CD4-positive, alpha-beta memory T cell (primary cell): Measurements from ENCODE around the gene THSD4. TPM values are rescaled to one million over a fixed set of nuclear protein-coding genes. Genes with fewer than 3 reads are reported as not detected.

ENCODE experiments used
- CTCF ChIA-PET: fragments of 350-600 bp; sonication (Branson Sonifier 250); formaldehyde crosslinking; loops from one replicate; lab custom pipeline; 2021; ENCODE audit warnings: inconsistent platforms; ENCODE audit not compliant: partially characterized antibody; lab: Charles Lee
- POLR2A ChIA-PET: fragments of 350-600 bp; sonication (Branson Sonifier 250); formaldehyde crosslinking; loops from one replicate; lab custom pipeline; 2021; ENCODE audit not compliant: partially characterized antibody; lab: Charles Lee
- DNase-seq, 5 donors: peaks; one replicate each; pipeline versions ENCODE4 v3.0.0 to v3.0.0-alpha.2; 2020 to 2022; ENCODE audit warnings: mixed read lengths in 1 of 5
- H3K27ac ChIP-seq: one replicate; pipeline ENCODE4 v1.7.0; 2013; ENCODE audit warnings: low read depth, low read length
- H3K27me3 ChIP-seq: 2 replicates; pipeline ENCODE4 v1.7.0; 2013; ENCODE audit warnings: mild to moderate bottlenecking, low read length, moderate library complexity; ENCODE audit not compliant: insufficient read depth
- H3K36me3 ChIP-seq: 2 replicates; pipeline ENCODE4 v1.7.0; 2013; ENCODE audit warnings: mild to moderate bottlenecking, low read length, moderate library complexity; ENCODE audit not compliant: insufficient read depth
- H3K4me1 ChIP-seq: 2 replicates; pipeline ENCODE4 v1.7.0; 2013; ENCODE audit warnings: mild to moderate bottlenecking, low read length, moderate library complexity; ENCODE audit not compliant: insufficient read depth
- H3K4me3 ChIP-seq, 2 donors: one replicate each; pipeline ENCODE4 v1.7.0; 2013; ENCODE audit warnings: low read length in 2 of 2, mild to moderate bottlenecking in 1 of 2
- H3K9me3 ChIP-seq, 2 donors: one replicate each; pipeline ENCODE4 v1.7.0; 2013; ENCODE audit warnings: low read length in 2 of 2, control low read depth in 1 of 2; ENCODE audit not compliant: control insufficient read depth in 1 of 2
- H3K27ac Mint-ChIP-seq, 7 donors: one replicate each; pipeline ENCODE4 v1.8.0; 2020 to 2021; ENCODE audit warnings: mixed read lengths in 7 of 7, mild to moderate bottlenecking in 6 of 7, inconsistent platforms in 3 of 7, moderate library complexity in 3 of 7
- H3K27me3 Mint-ChIP-seq, 2 donors: one replicate each; pipeline ENCODE4 v1.8.0; 2020 to 2021; ENCODE audit warnings: mixed read lengths in 2 of 2
- H3K36me3 Mint-ChIP-seq, 2 donors: one replicate each; pipeline ENCODE4 v1.8.0; 2020 to 2021; ENCODE audit warnings: mixed read lengths in 2 of 2, inconsistent platforms in 1 of 2, mild to moderate bottlenecking in 1 of 2
- H3K4me1 Mint-ChIP-seq, 4 donors: one replicate each; pipeline ENCODE4 v1.8.0; 2020 to 2021; ENCODE audit warnings: mixed read lengths in 4 of 4, mild to moderate bottlenecking in 1 of 4
- H3K4me3 Mint-ChIP-seq, 8 donors: one replicate each; pipeline ENCODE4 v1.8.0; 2020 to 2021; ENCODE audit warnings: mixed read lengths in 8 of 8, mild to moderate bottlenecking in 7 of 8, moderate library complexity in 6 of 8, inconsistent platforms in 3 of 8
- H3K9me3 Mint-ChIP-seq, 8 donors: one replicate each; pipeline ENCODE4 v1.8.0; 2020 to 2021; ENCODE audit warnings: mixed read lengths in 8 of 8, mild to moderate bottlenecking in 5 of 8, inconsistent platforms in 3 of 8, moderate library complexity in 1 of 8
- intact Hi-C: fragments of 100-400 bp; cut with micrococcal nuclease; formaldehyde crosslinking; loops from one replicate; pipeline ENCODE4 v1.15.1; 2023
- polyA plus RNA-seq, 2 donors: library from polyadenylated mRNA; unstranded; fragments of 300-500 nt; fragmentation: Illumina TruSeq; gene quantifications; one replicate each; pipeline ENCODE4 v1.2.3, GENCODE V29; 2021
- total RNA-seq, 2 experiments: library from RNA; stranded (reverse); gene quantifications; one replicate each; pipeline ENCODE4 v1.2.3, GENCODE V29; 2021

The THSD4 gene
- total and polyA plus RNA-seq, 4 experiments from 2014 or later, result not detected

- Histone ChIP-seq H3K36me3 (no peaks in the 10 kb centered on the region), H3K9me3 (no peaks in the 10 kb centered on the region), H3K4me1 (no peaks in the 10 kb centered on the region), H3K27ac (no peak overlapping the region), H3K4me3 (no peak overlapping the region), H3K27me3 (peaks cover 3% of the 10 kb centered on the region)
- Mint-ChIP-seq H3K36me3 (no peaks in the 10 kb centered on the region), H3K4me1 (no peaks in the 10 kb centered on the region), H3K9me3 (peaks cover 0 to 2% (median 0%) of the 10 kb centered on the region in 8 donors), H3K27ac (no peak overlapping the region), H3K27me3 (peaks cover 2 to 8% of the 10 kb centered on the region in 2 donors), H3K4me3 (no peak overlapping the region)
- ChIA-PET POLR2A (no interaction called here), CTCF (interaction anchor here (1.1 kb wide), 1 partner anchor 9 kb away, joined by 3 read pairs; no protein-coding TSS in a partner anchor)
- DNase-seq, result no peak
- intact Hi-C loops, result no loop called here
Observed at GRCh38 chr15:71575474-71576045, 460.3 kb downstream of the THSD4 start.

GRCh38 chr15:71577071-71577470 is 461.8 kb downstream of the THSD4 start:
- ChIA-PET POLR2A (no interaction called here), CTCF (no interaction called here)
- Mint-ChIP-seq H3K4me3 (no peak overlapping the region), H3K9me3 (no peaks in the 10 kb centered on the region), H3K4me1 (no peaks in the 10 kb centered on the region), H3K27ac (no peak overlapping the region), H3K27me3 (peaks cover 10% of the 10 kb centered on the region in 2 donors), H3K36me3 (no peaks in the 10 kb centered on the region)
- no peak for DNase-seq
- Histone ChIP-seq H3K9me3 (no peaks in the 10 kb centered on the region), H3K36me3 (no peaks in the 10 kb centered on the region), H3K4me3 (no peak overlapping the region), H3K27ac (no peak overlapping the region), H3K27me3 (peaks cover 3% of the 10 kb centered on the region), H3K4me1 (no peaks in the 10 kb centered on the region)
- intact Hi-C loops, result no loop called here

DNA sequence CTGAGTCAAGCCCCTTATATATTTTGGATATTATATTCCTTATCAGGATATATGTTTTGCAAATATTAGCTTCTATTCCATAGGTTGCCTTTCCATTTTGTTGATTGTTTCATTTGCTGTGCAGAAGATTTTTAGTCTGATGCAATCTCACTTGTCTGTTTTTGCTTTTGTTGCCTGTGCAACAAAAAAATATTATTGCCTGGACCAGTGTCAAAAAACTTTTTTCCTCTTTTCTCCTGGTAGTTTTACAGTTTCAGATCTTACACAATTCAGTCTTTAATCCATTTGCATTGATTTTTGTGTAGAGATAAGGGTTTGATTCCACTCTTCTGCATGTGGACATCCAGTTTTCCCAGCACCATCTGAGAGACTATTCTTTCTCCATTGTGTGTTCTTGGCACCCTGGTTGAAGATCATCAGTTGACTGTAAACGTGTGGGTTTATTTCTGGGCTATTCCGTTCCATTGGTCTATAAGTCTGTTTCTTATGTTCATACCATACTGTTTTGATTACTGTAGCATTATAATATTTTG is 466.2 kb downstream of the THSD4 start:
- Mint-ChIP-seq H3K27me3 (peaks cover 6 to 11% of the 10 kb centered on the region in 2 donors), H3K4me1 (no peaks in the 10 kb centered on the region), H3K4me3 (no peak overlapping the region), H3K27ac (no peak overlapping the region), H3K36me3 (peaks cover 0 to 4% of the 10 kb centered on the region in 2 donors), H3K9me3 (peaks cover 0 to 20% (median 16%) of the 10 kb centered on the region in 8 donors)
- ChIA-PET CTCF (no interaction called here), POLR2A (no interaction called here)
- no peaks in the 10 kb centered on the region for H3K36me3 ChIP-seq
- no peaks in the 10 kb centered on the region for H3K4me1 ChIP-seq
- no peaks in the 10 kb centered on the region for H3K27me3 ChIP-seq
- intact Hi-C loops, result no loop called here
- DNase-seq, result no peak
- no peaks in the 10 kb centered on the region for H3K9me3 ChIP-seq
- no peak overlapping the region for H3K27ac ChIP-seq
- H3K4me3 ChIP-seq, result no peak overlapping the region

GRCh38 chr15:71585159-71585558 is 469.9 kb downstream of the THSD4 start:
- Histone ChIP-seq H3K4me1 (no peaks in the 10 kb centered on the region), H3K4me3 (no peak overlapping the region), H3K27ac (no peak overlapping the region), H3K9me3 (no peaks in the 10 kb centered on the region), H3K27me3 (no peaks in the 10 kb centered on the region), H3K36me3 (no peaks in the 10 kb centered on the region)
- peaks cover 10 to 15% of the 10 kb centered on the region in 2 donors for H3K27me3 Mint-ChIP-seq
- intact Hi-C loops, result no loop called here
- peaks cover 0 to 25% (median 20%) of the 10 kb centered on the region in 8 donors for H3K9me3 Mint-ChIP-seq
- DNase-seq, result no peak
- ChIA-PET POLR2A (no interaction called here), CTCF (no interaction called here)
- H3K27ac Mint-ChIP-seq, result no peak overlapping the region
- H3K4me1 Mint-ChIP-seq, result no peaks in the 10 kb centered on the region
- H3K36me3 Mint-ChIP-seq, result peaks cover 0 to 4% of the 10 kb centered on the region in 2 donors
- no peak overlapping the region for H3K4me3 Mint-ChIP-seq

DNA sequence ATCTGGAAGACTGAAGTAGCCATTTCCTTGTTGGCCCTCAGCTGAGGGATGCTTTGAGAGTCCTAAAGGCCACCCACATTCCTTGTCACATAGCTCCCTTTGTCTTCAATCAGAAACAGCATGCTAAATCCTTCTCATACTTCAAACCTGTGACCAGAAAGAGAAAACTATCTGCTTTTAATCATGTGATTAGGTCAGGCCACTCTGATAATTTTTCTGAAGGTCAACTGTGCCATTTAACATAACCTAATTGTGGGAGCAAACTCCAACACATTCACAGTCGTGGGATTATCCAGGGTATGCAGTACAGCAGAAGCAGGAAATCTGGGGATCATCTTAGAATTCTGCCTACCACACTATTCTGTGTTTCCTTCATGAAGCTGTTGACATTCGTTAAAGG is 471.2 kb downstream of the THSD4 start:
- intact Hi-C loops, result no loop called here
- peaks cover 9 to 11% of the 10 kb centered on the region in 2 donors for H3K27me3 Mint-ChIP-seq
- Histone ChIP-seq H3K4me1 (no peaks in the 10 kb centered on the region), H3K36me3 (no peaks in the 10 kb centered on the region), H3K4me3 (no peak overlapping the region), H3K9me3 (no peaks in the 10 kb centered on the region), H3K27ac (no peak overlapping the region), H3K27me3 (no peaks in the 10 kb centered on the region)
- H3K4me1 Mint-ChIP-seq, result no peaks in the 10 kb centered on the region
- H3K9me3 Mint-ChIP-seq, result peaks cover 0 to 25% (median 20%) of the 10 kb centered on the region in 8 donors
- H3K4me3 Mint-ChIP-seq, result no peak overlapping the region
- ChIA-PET CTCF (no interaction called here), POLR2A (no interaction called here)
- no peak overlapping the region for H3K27ac Mint-ChIP-seq
- H3K36me3 Mint-ChIP-seq, result peaks cover 0 to 4% of the 10 kb centered on the region in 2 donors
- DNase-seq, result no peak

- Histone ChIP-seq H3K27me3 (no peaks in the 10 kb centered on the region), H3K4me3 (no peak overlapping the region), H3K36me3 (no peaks in the 10 kb centered on the region), H3K27ac (no peak overlapping the region), H3K9me3 (no peaks in the 10 kb centered on the region), H3K4me1 (no peaks in the 10 kb centered on the region)
- Mint-ChIP-seq H3K4me3 (no peak overlapping the region), H3K9me3 (peaks cover 0 to 22% (median 18%) of the 10 kb centered on the region in 8 donors), H3K36me3 (peaks cover 0 to 4% of the 10 kb centered on the region in 2 donors), H3K27me3 (peaks cover 5 to 9% of the 10 kb centered on the region in 2 donors), H3K27ac (no peak overlapping the region), H3K4me1 (no peaks in the 10 kb centered on the region)
- CTCF ChIA-PET, result no interaction called here
- no peak for DNase-seq
- POLR2A ChIA-PET, result no interaction called here
- intact Hi-C loops, result no loop called here
Observed at GRCh38 chr15:71588746-71589145, 473.5 kb downstream of the THSD4 start.

DNA sequence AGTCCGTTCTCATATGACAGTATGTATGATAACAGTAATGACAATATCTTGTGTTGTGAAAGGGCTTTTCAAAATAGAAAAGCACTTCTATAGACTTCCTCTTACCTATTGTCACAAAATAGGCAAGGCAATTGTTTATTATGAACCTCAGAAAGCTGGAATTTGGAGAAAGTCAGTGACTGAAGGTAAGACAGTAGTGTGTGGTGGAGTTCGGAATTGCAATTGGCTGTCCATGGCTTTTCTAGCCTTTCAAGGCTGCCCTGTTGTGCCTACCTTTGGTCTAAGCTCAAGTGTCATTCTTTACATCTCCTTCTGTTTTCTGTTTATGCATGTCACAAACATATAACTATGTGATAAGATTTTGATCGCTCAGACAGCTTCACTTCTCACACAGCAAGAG is 475.8 kb downstream of the THSD4 start:
- intact Hi-C loops, result no loop called here
- peaks cover 4 to 7% of the 10 kb centered on the region in 2 donors for H3K27me3 Mint-ChIP-seq

More for the DNA sequence above, 475.8 kb downstream of the THSD4 start:
- DNase-seq, result no peak
- CTCF ChIA-PET, result no interaction called here
- H3K27ac Mint-ChIP-seq, result no peak overlapping the region
- no peak overlapping the region for H3K27ac ChIP-seq
- POLR2A ChIA-PET, result no interaction called here
- H3K4me3 ChIP-seq, result no peak overlapping the region
- H3K4me1 Mint-ChIP-seq, result no peaks in the 10 kb centered on the region
- H3K36me3 ChIP-seq, result no peaks in the 10 kb centered on the region
- no peaks in the 10 kb centered on the region for H3K9me3 ChIP-seq
- H3K27me3 ChIP-seq, result no peaks in the 10 kb centered on the region
- H3K4me3 Mint-ChIP-seq, result no peak overlapping the region
- peaks cover 0 to 9% (median 6%) of the 10 kb centered on the region in 8 donors for H3K9me3 Mint-ChIP-seq
- H3K36me3 Mint-ChIP-seq, result no peaks in the 10 kb centered on the region
- no peaks in the 10 kb centered on the region for H3K4me1 ChIP-seq
